WTC11 (cell line): Measurements from ENCODE around the gene TFF1. TPM values are rescaled to one million over a fixed set of nuclear protein-coding genes. Genes with fewer than 3 reads are reported as not detected.

Experiments used
- ATAC-seq: fragments of 200-7000 bp; cut with Tn5 transposase; 2 replicates; pipeline ENCODE4 v1.10.0; 2021; ENCODE audit warnings: mild to moderate bottlenecking, moderate library complexity
- CTCF ChIA-PET: fragments of 300-600 bp; sonication (Branson Sonifier 250); formaldehyde crosslinking; loops from one replicate; lab custom pipeline; 2021; ENCODE audit warnings: antibody characterized with exemption; lab: Charles Lee
- POLR2A ChIA-PET: fragments of 350-600 bp; sonication (Branson Sonifier 250); formaldehyde crosslinking; loops from one replicate; lab custom pipeline; 2021; ENCODE audit warnings: antibody characterized with exemption; lab: Charles Lee
- DNase-seq: peaks from one replicate; pipeline ENCODE4 v3.0.0; 2021; ENCODE audit warnings: low spot score
- H3K27ac Mint-ChIP-seq: 2 replicates; pipeline ENCODE4 v1.8.0; 2021; ENCODE audit warnings: mixed read lengths
- H3K27me3 Mint-ChIP-seq: 2 replicates; pipeline ENCODE4 v1.8.0; 2021; ENCODE audit warnings: low read depth, mild to moderate bottlenecking, moderate library complexity, mixed read lengths
- H3K36me3 Mint-ChIP-seq: 2 replicates; pipeline ENCODE4 v1.8.0; 2021; ENCODE audit warnings: mixed read lengths
- H3K4me1 Mint-ChIP-seq: 2 replicates; pipeline ENCODE4 v1.8.0; 2022; ENCODE audit warnings: mixed read lengths
- H3K4me3 Mint-ChIP-seq: 2 replicates; pipeline ENCODE4 v1.8.0; 2021; ENCODE audit warnings: mild to moderate bottlenecking, moderate library complexity, mixed read lengths
- H3K9me3 Mint-ChIP-seq: 2 replicates; pipeline ENCODE4 v1.8.0; 2021; ENCODE audit warnings: mixed read lengths
- CREM ChIP-seq: sonication (generic); formaldehyde crosslinking; IDR thresholded peaks from 2 replicates; pipeline ENCODE4 v1.8.1; 2022; ENCODE audit warnings: mild to moderate bottlenecking, missing genetic modification reagents, moderate library complexity
- EMX1 ChIP-seq: fragments of 250-450 bp; sonication (Bioruptor Pico); IDR thresholded peaks from 2 replicates; pipeline ENCODE4 v1.8.0; 2021; ENCODE audit warnings: mild to moderate bottlenecking
- GRHL2 ChIP-seq: fragments of 250-450 bp; sonication (Bioruptor Pico); IDR thresholded peaks from 2 replicates; pipeline ENCODE4 v1.8.0; 2022; ENCODE audit warnings: mild to moderate bottlenecking, moderate library complexity; ENCODE audit not compliant: insufficient replicate concordance, severe bottlenecking
- NFATC4 ChIP-seq: fragments of 250-450 bp; sonication (Bioruptor Pico); IDR thresholded peaks from 2 replicates; pipeline ENCODE4 v1.9.0; 2021; ENCODE audit warnings: mild to moderate bottlenecking
- SMAD4 ChIP-seq: sonication (generic); formaldehyde crosslinking; IDR thresholded peaks from 2 replicates; pipeline ENCODE4 v1.8.0; 2022; ENCODE audit warnings: mild to moderate bottlenecking, missing genetic modification reagents
- SP1 ChIP-seq: sonication (generic); formaldehyde crosslinking; conservative IDR thresholded peaks from 2 replicates; pipeline ENCODE4 v1.8.1; 2022; ENCODE audit warnings: missing genetic modification reagents
- TEAD1 ChIP-seq: sonication (generic); formaldehyde crosslinking; IDR thresholded peaks from 2 replicates; pipeline ENCODE4 v1.8.0; 2022; ENCODE audit warnings: mild to moderate bottlenecking, missing genetic modification reagents
- ZBTB21 ChIP-seq: sonication (generic); formaldehyde crosslinking; IDR thresholded peaks from 2 replicates; pipeline ENCODE4 v1.8.1; 2023; ENCODE audit warnings: mild to moderate bottlenecking, missing genetic modification reagents, borderline replicate concordance
- ZNF232 ChIP-seq: sonication (generic); formaldehyde crosslinking; IDR thresholded peaks from 2 replicates; pipeline ENCODE4 v1.8.0; 2022; ENCODE audit warnings: mild to moderate bottlenecking, missing genetic modification reagents
- ZNF263 ChIP-seq: sonication (generic); formaldehyde crosslinking; IDR thresholded peaks from 2 replicates; pipeline ENCODE4 v1.8.1; 2022; ENCODE audit warnings: low read depth, mild to moderate bottlenecking, moderate library complexity, missing genetic modification reagents
- total RNA-seq: library from RNA; stranded (reverse); gene quantifications from 3 replicates; pipeline ENCODE4 v1.2.3, GENCODE V29; 2021
- TF ChIP-seq, protein P1 (sequence below): fragments of 250-450 bp; sonication (Bioruptor Pico); IDR thresholded peaks from 2 replicates; pipeline ENCODE4 v1.9.0; 2021; ENCODE audit warnings: mild to moderate bottlenecking
- TF ChIP-seq, protein P2 (sequence below): sonication (generic); formaldehyde crosslinking; IDR thresholded peaks from 2 replicates; pipeline ENCODE4 v1.8.0; 2022; ENCODE audit warnings: mild to moderate bottlenecking, missing genetic modification reagents
- TF ChIP-seq, protein P3 (sequence below): sonication (generic); formaldehyde crosslinking; IDR thresholded peaks from 2 replicates; pipeline ENCODE4 v1.8.1; 2022; ENCODE audit warnings: missing genetic modification reagents, borderline replicate concordance
- TF ChIP-seq, protein P4 (sequence below): sonication (generic); formaldehyde crosslinking; IDR thresholded peaks from 2 replicates; pipeline ENCODE4 v1.8.0; 2023; ENCODE audit warnings: missing genetic modification reagents, mild to moderate bottlenecking, borderline replicate concordance
- TF ChIP-seq, protein P5 (sequence below): sonication (generic); formaldehyde crosslinking; IDR thresholded peaks from 2 replicates; pipeline ENCODE4 v1.8.1; 2023; ENCODE audit warnings: mild to moderate bottlenecking, missing genetic modification reagents
- TF ChIP-seq, protein P6 (sequence below): sonication (generic); formaldehyde crosslinking; IDR thresholded peaks from 2 replicates; pipeline ENCODE4 v1.8.1; 2023; ENCODE audit warnings: mild to moderate bottlenecking, missing genetic modification reagents
- TF ChIP-seq, protein P7 (sequence below): fragments of 200-600 bp; IDR thresholded peaks from 2 replicates; pipeline ENCODE4 v1.8.0; 2022; ENCODE audit warnings: antibody characterized with exemption

Gene TFF1
- total RNA-seq, 1 experiment from 2014 or later = 0.81 TPM

DNA sequence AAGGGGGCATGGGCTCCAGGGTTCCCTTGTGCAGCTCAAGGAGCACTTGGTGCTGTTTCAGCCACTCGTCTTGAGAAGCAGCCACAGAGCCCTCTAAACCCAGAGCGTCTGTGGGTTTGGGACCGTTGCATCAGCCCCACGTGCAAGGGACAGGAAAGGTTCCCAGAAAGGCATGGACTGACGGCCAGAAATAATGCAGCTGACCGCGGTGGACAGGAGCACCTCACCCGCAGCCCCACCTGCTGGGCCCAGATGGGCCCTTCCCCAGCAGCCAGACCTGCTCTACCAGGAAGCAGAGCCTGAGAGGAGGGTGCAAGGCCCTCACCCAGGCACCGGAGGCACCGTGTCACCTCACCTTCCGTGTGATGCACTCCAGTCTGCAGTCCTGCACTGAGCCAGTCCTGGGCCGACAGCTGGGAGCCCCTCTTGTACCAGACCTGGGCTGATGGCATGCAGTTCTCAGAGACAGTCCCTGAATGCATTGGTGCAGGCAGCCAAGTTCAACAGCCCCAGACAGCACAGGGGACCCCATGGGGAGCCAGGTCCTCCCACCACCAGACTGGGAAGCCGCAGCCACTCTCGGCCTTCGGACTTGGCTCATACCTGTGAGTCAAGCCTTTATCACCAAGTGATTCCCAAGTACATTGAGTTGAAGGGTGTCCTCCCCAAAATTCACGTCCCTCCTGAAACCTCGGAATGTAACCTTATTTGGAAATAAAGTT lies 46.3 kb downstream of the TFF1 start:
- no peak for ATAC-seq
- Mint-ChIP-seq H3K27ac (no peak overlapping the region), H3K27me3 (no peaks in the 10 kb centered on the region; the same call in 1 of the 2 replicates), H3K4me3 (no peak overlapping the region), H3K9me3 (peaks cover 2% of the 10 kb centered on the region; the same call in 1 of the 2 replicates)
- TF ChIP-seq ZNF232 (no peak), ZBTB21 (CRISPR knock-in tag) (no peak), EMX1 (CRISPR knock-in tag) (no peak), CREM (CRISPR knock-in tag) (no peak), ZNF263 (no peak), TEAD1 (no peak), GRHL2 (CRISPR knock-in tag) (no peak), SP1 (CRISPR knock-in tag) (no peak), SMAD4 (CRISPR knock-in tag) (no peak), NFATC4 (CRISPR knock-in tag) (no peak)
- TF ChIP-seq, protein P1, sequence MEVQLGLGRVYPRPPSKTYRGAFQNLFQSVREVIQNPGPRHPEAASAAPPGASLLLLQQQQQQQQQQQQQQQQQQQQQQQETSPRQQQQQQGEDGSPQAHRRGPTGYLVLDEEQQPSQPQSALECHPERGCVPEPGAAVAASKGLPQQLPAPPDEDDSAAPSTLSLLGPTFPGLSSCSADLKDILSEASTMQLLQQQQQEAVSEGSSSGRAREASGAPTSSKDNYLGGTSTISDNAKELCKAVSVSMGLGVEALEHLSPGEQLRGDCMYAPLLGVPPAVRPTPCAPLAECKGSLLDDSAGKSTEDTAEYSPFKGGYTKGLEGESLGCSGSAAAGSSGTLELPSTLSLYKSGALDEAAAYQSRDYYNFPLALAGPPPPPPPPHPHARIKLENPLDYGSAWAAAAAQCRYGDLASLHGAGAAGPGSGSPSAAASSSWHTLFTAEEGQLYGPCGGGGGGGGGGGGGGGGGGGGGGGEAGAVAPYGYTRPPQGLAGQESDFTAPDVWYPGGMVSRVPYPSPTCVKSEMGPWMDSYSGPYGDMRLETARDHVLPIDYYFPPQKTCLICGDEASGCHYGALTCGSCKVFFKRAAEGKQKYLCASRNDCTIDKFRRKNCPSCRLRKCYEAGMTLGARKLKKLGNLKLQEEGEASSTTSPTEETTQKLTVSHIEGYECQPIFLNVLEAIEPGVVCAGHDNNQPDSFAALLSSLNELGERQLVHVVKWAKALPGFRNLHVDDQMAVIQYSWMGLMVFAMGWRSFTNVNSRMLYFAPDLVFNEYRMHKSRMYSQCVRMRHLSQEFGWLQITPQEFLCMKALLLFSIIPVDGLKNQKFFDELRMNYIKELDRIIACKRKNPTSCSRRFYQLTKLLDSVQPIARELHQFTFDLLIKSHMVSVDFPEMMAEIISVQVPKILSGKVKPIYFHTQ (CRISPR knock-in tag) = no peak
- TF ChIP-seq, protein P2, sequence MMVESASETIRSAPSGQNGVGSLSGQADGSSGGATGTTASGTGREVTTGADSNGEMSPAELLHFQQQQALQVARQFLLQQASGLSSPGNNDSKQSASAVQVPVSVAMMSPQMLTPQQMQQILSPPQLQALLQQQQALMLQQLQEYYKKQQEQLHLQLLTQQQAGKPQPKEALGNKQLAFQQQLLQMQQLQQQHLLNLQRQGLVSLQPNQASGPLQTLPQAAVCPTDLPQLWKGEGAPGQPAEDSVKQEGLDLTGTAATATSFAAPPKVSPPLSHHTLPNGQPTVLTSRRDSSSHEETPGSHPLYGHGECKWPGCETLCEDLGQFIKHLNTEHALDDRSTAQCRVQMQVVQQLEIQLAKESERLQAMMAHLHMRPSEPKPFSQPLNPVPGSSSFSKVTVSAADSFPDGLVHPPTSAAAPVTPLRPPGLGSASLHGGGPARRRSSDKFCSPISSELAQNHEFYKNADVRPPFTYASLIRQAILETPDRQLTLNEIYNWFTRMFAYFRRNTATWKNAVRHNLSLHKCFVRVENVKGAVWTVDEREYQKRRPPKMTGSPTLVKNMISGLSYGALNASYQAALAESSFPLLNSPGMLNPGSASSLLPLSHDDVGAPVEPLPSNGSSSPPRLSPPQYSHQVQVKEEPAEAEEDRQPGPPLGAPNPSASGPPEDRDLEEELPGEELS = no peak
- TF ChIP-seq, protein P3, sequence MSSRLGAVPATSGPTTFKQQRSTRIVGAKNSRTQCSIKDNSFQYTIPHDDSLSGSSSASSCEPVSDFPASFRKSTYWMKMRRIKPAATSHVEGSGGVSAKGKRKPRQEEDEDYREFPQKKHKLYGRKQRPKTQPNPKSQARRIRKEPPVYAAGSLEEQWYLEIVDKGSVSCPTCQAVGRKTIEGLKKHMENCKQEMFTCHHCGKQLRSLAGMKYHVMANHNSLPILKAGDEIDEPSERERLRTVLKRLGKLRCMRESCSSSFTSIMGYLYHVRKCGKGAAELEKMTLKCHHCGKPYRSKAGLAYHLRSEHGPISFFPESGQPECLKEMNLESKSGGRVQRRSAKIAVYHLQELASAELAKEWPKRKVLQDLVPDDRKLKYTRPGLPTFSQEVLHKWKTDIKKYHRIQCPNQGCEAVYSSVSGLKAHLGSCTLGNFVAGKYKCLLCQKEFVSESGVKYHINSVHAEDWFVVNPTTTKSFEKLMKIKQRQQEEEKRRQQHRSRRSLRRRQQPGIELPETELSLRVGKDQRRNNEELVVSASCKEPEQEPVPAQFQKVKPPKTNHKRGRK (CRISPR knock-in tag) = no peak
- TF ChIP-seq, protein P4, sequence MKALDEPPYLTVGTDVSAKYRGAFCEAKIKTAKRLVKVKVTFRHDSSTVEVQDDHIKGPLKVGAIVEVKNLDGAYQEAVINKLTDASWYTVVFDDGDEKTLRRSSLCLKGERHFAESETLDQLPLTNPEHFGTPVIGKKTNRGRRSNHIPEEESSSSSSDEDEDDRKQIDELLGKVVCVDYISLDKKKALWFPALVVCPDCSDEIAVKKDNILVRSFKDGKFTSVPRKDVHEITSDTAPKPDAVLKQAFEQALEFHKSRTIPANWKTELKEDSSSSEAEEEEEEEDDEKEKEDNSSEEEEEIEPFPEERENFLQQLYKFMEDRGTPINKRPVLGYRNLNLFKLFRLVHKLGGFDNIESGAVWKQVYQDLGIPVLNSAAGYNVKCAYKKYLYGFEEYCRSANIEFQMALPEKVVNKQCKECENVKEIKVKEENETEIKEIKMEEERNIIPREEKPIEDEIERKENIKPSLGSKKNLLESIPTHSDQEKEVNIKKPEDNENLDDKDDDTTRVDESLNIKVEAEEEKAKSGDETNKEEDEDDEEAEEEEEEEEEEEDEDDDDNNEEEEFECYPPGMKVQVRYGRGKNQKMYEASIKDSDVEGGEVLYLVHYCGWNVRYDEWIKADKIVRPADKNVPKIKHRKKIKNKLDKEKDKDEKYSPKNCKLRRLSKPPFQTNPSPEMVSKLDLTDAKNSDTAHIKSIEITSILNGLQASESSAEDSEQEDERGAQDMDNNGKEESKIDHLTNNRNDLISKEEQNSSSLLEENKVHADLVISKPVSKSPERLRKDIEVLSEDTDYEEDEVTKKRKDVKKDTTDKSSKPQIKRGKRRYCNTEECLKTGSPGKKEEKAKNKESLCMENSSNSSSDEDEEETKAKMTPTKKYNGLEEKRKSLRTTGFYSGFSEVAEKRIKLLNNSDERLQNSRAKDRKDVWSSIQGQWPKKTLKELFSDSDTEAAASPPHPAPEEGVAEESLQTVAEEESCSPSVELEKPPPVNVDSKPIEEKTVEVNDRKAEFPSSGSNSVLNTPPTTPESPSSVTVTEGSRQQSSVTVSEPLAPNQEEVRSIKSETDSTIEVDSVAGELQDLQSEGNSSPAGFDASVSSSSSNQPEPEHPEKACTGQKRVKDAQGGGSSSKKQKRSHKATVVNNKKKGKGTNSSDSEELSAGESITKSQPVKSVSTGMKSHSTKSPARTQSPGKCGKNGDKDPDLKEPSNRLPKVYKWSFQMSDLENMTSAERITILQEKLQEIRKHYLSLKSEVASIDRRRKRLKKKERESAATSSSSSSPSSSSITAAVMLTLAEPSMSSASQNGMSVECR (CRISPR knock-in tag) = no peak
- TF ChIP-seq, protein P5, sequence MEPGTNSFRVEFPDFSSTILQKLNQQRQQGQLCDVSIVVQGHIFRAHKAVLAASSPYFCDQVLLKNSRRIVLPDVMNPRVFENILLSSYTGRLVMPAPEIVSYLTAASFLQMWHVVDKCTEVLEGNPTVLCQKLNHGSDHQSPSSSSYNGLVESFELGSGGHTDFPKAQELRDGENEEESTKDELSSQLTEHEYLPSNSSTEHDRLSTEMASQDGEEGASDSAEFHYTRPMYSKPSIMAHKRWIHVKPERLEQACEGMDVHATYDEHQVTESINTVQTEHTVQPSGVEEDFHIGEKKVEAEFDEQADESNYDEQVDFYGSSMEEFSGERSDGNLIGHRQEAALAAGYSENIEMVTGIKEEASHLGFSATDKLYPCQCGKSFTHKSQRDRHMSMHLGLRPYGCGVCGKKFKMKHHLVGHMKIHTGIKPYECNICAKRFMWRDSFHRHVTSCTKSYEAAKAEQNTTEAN (CRISPR knock-in tag) = no peak
- TF ChIP-seq, protein P6, sequence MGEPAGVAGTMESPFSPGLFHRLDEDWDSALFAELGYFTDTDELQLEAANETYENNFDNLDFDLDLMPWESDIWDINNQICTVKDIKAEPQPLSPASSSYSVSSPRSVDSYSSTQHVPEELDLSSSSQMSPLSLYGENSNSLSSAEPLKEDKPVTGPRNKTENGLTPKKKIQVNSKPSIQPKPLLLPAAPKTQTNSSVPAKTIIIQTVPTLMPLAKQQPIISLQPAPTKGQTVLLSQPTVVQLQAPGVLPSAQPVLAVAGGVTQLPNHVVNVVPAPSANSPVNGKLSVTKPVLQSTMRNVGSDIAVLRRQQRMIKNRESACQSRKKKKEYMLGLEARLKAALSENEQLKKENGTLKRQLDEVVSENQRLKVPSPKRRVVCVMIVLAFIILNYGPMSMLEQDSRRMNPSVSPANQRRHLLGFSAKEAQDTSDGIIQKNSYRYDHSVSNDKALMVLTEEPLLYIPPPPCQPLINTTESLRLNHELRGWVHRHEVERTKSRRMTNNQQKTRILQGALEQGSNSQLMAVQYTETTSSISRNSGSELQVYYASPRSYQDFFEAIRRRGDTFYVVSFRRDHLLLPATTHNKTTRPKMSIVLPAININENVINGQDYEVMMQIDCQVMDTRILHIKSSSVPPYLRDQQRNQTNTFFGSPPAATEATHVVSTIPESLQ (CRISPR knock-in tag) = no peak
- TF ChIP-seq, protein P7, sequence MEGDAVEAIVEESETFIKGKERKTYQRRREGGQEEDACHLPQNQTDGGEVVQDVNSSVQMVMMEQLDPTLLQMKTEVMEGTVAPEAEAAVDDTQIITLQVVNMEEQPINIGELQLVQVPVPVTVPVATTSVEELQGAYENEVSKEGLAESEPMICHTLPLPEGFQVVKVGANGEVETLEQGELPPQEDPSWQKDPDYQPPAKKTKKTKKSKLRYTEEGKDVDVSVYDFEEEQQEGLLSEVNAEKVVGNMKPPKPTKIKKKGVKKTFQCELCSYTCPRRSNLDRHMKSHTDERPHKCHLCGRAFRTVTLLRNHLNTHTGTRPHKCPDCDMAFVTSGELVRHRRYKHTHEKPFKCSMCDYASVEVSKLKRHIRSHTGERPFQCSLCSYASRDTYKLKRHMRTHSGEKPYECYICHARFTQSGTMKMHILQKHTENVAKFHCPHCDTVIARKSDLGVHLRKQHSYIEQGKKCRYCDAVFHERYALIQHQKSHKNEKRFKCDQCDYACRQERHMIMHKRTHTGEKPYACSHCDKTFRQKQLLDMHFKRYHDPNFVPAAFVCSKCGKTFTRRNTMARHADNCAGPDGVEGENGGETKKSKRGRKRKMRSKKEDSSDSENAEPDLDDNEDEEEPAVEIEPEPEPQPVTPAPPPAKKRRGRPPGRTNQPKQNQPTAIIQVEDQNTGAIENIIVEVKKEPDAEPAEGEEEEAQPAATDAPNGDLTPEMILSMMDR = no peak
- TF ChIP-seq, all 79 proteins: peak for 0
- ChIA-PET CTCF (interaction anchor here (4.7 to 11.5 kb wide), 2 partner anchors 10 to 17 kb away, joined by 34 to 165 read pairs; no protein-coding TSS in a partner anchor), POLR2A (no interaction called here)
- peaks cover under 1% of the 10 kb centered on the region; the same call in 1 of the 2 replicates for H3K36me3 Mint-ChIP-seq
- DNase-seq = no peak
- peaks cover 44% of the 10 kb centered on the region for H3K4me1 Mint-ChIP-seq
